Right atrium auricular region (tissue), 2 donors: ENCODE data around the gene CMPK2. TPM values are rescaled to one million over a fixed set of nuclear protein-coding genes. Genes with fewer than 3 reads are reported as not detected.

ENCODE experiments used
- DNase-seq: peaks from one replicate; pipeline ENCODE4 v3.0.0-alpha.2; 2019; ENCODE audit warnings: low spot score
- H3K27ac ChIP-seq, 2 donors: fragments of 200-600 bp; sonication (generic); 1 replicate in 1 of 2; 2 replicates in 1 of 2; pipeline ENCODE4 v1.5.1; 2016 to 2019
- H3K27me3 ChIP-seq, 2 donors: fragments of 200-600 bp; sonication (generic); one replicate each; pipeline versions ENCODE4 v1.5.1 to v1.6.0; 2017 to 2019
- H3K36me3 ChIP-seq: fragments of 200-600 bp; sonication (generic); one replicate; pipeline ENCODE4 v1.5.1; 2016
- H3K4me1 ChIP-seq, 2 donors: fragments of 200-600 bp; sonication (generic); one replicate each; pipeline versions ENCODE4 v1.5.1 to v1.6.0; 2017 to 2019
- H3K4me3 ChIP-seq, 2 donors: fragments of 200-600 bp; sonication (generic); 1 replicate in 1 of 2; 2 replicates in 1 of 2; pipeline ENCODE4 v1.5.1; 2017 to 2019; ENCODE audit warnings: mild to moderate bottlenecking in 1 of 2, moderate library complexity in 1 of 2
- H3K9me3 ChIP-seq, 2 donors: fragments of 200-600 bp; sonication (generic); one replicate each; pipeline ENCODE4 v1.5.1; 2019
- CTCF ChIP-seq, 2 donors: fragments of 200-600 bp; sonication (generic); IDR thresholded peaks; one replicate each; pipeline ENCODE4 v1.5.1; 2019; ENCODE audit warnings: antibody characterized with exemption in 2 of 2
- total RNA-seq, 2 donors: library from RNA; depleted of rRNA; stranded (reverse); fragments of >200 nt; gene quantifications; one replicate each; pipeline ENCODE4 v1.1.0, GENCODE V29; 2016

CMPK2 gene
- total RNA-seq, 2 donors from 2014 or later: 1.8 to 4.4 TPM

GRCh38 chr2:6856548-6856920 lies 9.2 kb downstream of the CMPK2 start:
- no peak overlapping the region for H3K27ac ChIP-seq
- no peaks in the 10 kb centered on the region for H3K27me3 ChIP-seq
- H3K4me1 ChIP-seq: no peaks in the 10 kb centered on the region
- TF ChIP-seq CTCF (IDR thresholded peaks at IDR 0.05): no peak
- H3K36me3 ChIP-seq: peaks cover 3% of the 10 kb centered on the region
- DNase-seq: no peak
- no peak overlapping the region for H3K4me3 ChIP-seq
- H3K9me3 ChIP-seq: peaks cover 0 to 12% of the 10 kb centered on the region in 2 donors

- no peak overlapping the region for H3K4me3 ChIP-seq
- H3K27ac ChIP-seq: no peak overlapping the region
- DNase-seq: no peak
- H3K4me1 ChIP-seq: no peaks in the 10 kb centered on the region
- peaks cover 8% of the 10 kb centered on the region for H3K36me3 ChIP-seq
- no peaks in the 10 kb centered on the region for H3K27me3 ChIP-seq
- no peak for TF ChIP-seq CTCF (IDR thresholded peaks at IDR 0.05)
- peaks cover 0 to 16% of the 10 kb centered on the region in 2 donors for H3K9me3 ChIP-seq
These were observed 9.7 kb downstream of the CMPK2 start for GRCh38 chr2:6855860-6856547.

- no peak overlapping the region for H3K4me3 ChIP-seq
- no peaks in the 10 kb centered on the region for H3K27me3 ChIP-seq
- no peak for TF ChIP-seq CTCF (IDR thresholded peaks at IDR 0.05)
- peaks cover 23% of the 10 kb centered on the region for H3K36me3 ChIP-seq
- no peak for DNase-seq
- H3K27ac ChIP-seq: no peak overlapping the region
- peaks cover 0 to 29% of the 10 kb centered on the region in 2 donors for H3K9me3 ChIP-seq
- no peaks in the 10 kb centered on the region for H3K4me1 ChIP-seq
These were observed 11.3 kb downstream of the CMPK2 start for GRCh38 chr2:6854416-6854815.

GRCh38 chr2:6852195-6852594 lies 13.5 kb downstream of the CMPK2 start:
- no peak for DNase-seq
- TF ChIP-seq CTCF (IDR thresholded peaks at IDR 0.05): no peak
- peaks cover 29% of the 10 kb centered on the region for H3K36me3 ChIP-seq

GRCh38 chr2:6846967-6847681 lies 18.6 kb downstream of the CMPK2 start:
- H3K27me3 ChIP-seq: no peaks in the 10 kb centered on the region
- peaks cover 38 to 91% of the 10 kb centered on the region in 2 donors for H3K9me3 ChIP-seq
- no peak for TF ChIP-seq CTCF (IDR thresholded peaks at IDR 0.05)
- H3K4me3 ChIP-seq: no peak overlapping the region
- no peaks in the 10 kb centered on the region for H3K4me1 ChIP-seq
- H3K36me3 ChIP-seq: peaks cover 29% of the 10 kb centered on the region
- no peak overlapping the region for H3K27ac ChIP-seq
- no peak for DNase-seq

More at GRCh38 chr2:6852195-6852594, 13.5 kb downstream of the CMPK2 start:
- Histone ChIP-seq H3K4me1 (no peaks in the 10 kb centered on the region), H3K27me3 (no peaks in the 10 kb centered on the region), H3K4me3 (no peak overlapping the region), H3K9me3 (peaks cover 8 to 40% of the 10 kb centered on the region in 2 donors), H3K27ac (no peak overlapping the region)
